ENCODE results near the gene EIF3K. TPM values are rescaled to one million over a fixed set of nuclear protein-coding genes. Genes with fewer than 3 reads are reported as not detected.

EIF3K gene
- total RNA-seq, 1 donor from 2014 or later = 269 TPM

GRCh38 chr19:38665219-38665931 is 46.4 kb downstream of the EIF3K start:
- no peak for DNase-seq (ENCODE audit: low read depth)

- peak; percentile 92 for DNase-seq (ENCODE audit: low read depth)
Measured at GRCh38 chr19:38665950-38666662, 47.1 kb downstream of the EIF3K start.

GRCh38 chr19:38666663-38667511 is 47.9 kb downstream of the EIF3K start:
- DNase-seq (ENCODE audit: low read depth) = peak; percentile 87

DNA sequence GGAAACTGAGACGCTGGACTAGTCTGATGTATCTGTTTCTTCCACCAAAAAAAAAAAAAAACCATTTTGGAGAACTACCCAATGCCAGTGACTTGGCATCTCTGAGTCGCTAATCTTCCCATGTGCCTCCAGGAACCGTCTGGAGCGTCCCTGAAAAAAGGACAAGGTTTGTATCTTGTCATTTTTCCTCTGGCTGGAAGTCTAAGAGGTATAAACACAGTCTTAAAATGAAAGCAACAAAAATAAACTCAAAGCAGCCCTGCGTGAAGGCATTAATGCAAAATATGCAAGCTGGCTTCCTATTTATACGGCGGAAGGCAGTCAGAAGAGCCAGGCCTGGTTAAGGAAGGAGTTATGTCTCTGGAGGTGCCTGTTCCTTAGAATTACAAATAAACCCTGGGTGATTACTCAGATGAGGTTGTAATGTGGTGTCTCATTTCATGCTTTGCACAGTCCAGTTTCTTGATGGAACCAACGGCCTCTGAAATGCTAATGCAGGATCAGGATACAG is 48.7 kb downstream of the EIF3K start:
- DNase-seq (ENCODE audit: low read depth) = peak; percentile 69

- DNase-seq (ENCODE audit: low read depth) = peak; percentile 64
Measured at GRCh38 chr19:38669552-38669951, 50.6 kb downstream of the EIF3K start.

DNA sequence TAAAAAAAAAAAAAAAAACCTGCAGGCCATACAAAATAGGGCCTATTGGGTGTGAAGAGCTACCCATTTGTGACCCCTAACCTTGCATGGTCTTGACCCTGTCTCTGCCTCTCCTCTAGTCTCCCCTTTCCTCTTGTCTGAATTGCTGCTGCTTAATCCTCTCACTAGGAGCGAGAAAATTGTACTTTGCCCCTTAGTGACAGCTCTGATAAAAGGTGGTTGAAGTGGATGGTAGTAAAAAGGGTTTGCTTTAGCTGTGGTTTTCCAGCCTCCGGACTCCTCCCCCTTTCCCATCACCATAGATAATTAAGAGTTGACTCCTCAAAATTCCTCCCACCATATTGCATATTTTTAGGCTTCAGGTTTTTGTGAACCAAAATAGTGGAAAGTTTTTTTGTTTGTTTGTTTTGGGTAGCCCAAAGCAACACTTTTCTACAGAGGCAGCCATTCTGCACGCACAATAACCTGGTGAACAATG is 52.0 kb downstream of the EIF3K start:
- peak; percentile 55 for DNase-seq (ENCODE audit: low read depth)

- DNase-seq (ENCODE audit: low read depth) = no peak
Measured at GRCh38 chr19:38671654-38672053, 52.7 kb downstream of the EIF3K start.

DNA sequence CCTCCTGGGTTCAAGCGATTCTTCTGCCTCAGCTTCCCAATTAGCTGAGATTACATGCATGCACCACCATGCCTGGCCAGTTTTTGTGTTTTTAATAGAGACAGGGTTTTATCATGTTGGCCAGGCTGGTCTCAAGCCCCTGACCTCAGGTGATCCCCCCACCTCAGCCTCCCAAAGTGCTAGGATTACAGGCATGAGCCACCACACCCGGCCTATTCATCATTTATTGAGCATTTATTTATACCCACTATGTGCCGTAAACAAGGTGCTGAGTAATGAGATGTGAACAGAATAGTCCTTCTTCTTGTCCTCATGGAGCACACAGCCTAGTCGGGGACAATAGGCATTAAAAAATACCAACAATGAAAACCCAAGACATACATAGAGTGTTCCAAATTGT is 54.0 kb downstream of the EIF3K start:
- DNase-seq (ENCODE audit: low read depth) = no peak

DNA sequence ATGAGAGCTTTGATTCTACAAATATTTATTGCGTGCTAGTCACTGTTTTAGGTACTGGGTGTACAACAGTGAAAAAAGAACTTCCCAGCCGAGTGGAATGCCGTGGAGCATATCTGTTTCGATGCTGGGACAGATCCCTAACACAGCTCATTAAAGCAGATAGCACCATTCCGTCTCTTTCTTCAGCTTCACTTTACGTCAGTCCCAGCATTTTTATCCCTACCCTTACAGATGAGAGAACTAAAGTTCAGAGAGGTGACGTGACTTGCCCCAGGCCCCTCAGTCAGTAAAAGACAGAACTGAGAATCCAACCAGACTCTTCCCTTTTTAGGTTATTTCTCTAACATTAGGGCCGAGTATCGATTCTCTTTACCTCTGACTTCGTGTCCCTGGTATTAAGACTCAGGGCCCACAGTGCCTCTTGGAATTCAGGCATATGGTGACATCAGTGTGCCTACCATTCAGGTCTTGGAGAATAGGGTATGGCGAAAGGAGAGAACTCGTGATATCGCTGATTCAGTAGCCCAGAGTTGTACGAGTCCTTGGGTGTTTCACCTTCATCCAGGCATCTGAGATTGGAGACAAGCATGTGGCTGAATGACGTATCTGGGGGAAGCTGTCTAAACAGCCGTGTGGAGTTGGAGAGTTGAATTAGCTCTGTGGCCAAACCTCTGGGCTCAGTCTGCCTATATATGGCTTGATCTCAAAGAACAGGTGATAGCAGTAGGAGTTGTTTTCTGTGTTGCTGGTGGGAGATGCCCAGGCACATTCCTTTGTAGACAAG is 55.6 kb downstream of the EIF3K start:
- peak; percentile 94 for DNase-seq (ENCODE audit: low read depth)

DNA sequence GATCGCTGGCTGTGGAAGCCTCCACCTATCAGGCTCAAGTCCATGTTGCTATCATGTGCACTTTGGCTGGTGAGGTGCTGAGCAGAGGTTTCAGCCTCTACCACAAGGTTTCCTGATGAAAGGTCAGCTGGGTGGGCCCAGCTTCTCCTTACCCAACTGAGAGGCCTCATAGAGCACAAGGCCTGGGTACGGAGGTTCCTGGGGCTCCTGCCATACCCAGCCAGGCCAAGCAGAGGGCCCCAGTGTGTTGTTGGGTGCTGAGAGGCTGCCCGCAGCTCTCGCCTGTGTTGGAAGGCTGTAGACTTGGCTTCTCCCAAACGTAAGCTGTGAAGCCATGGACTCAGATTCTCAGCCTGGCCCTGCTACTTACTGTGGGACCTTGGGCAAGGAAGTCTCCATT is 56.6 kb downstream of the EIF3K start:
- no peak for DNase-seq (ENCODE audit: low read depth)

DNA sequence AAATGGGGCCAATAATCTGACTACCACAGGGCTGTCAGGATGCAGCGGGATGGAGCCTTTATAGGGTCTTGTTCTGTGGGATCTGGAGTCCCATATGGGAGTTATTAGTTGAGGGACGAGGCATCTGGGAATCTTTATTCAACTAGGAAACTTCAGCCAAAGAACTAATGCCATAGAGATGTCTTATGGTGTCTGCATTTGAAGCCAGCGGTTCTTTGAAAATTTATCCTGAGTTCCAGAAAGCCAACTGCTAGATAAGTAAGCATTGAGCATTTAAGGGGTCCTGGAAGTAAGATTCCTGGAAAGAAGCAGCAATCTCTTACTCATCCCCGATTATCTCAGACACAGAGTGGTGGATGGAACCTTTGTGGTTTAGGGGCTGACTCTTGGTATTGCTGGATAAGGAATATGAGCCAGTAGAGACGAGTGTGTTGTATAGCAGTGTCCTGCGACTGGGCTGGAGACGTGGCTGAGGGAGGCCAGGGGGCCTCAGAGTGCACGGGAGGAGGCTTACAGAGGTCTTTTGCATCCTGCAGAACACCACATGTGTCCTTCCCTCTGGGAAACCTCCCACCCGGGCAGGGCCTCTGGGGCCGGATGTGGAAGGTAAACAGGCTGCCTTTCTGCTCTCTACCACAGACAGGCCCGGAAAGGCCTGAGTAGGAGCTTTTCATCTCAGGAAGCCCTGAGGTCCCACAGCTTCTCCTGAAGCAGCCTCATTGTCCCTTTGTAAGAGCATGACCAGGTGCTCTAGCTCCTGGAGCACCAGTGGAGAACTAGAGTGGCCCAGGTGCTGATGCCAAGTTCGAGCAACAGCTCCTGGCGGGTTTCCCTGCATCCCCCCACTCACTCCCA is 57.3 kb downstream of the EIF3K start:
- peak; percentile 61 for DNase-seq (ENCODE audit: low read depth)

GRCh38 chr19:38676878-38677646 is 58.1 kb downstream of the EIF3K start:
- DNase-seq (ENCODE audit: low read depth) = no peak

GRCh38 chr19:38678217-38678890 is 59.4 kb downstream of the EIF3K start:
- no peak for DNase-seq (ENCODE audit: low read depth)

- no peak for DNase-seq (ENCODE audit: low read depth)
Measured at GRCh38 chr19:38678891-38679494, 60.0 kb downstream of the EIF3K start.

DNA sequence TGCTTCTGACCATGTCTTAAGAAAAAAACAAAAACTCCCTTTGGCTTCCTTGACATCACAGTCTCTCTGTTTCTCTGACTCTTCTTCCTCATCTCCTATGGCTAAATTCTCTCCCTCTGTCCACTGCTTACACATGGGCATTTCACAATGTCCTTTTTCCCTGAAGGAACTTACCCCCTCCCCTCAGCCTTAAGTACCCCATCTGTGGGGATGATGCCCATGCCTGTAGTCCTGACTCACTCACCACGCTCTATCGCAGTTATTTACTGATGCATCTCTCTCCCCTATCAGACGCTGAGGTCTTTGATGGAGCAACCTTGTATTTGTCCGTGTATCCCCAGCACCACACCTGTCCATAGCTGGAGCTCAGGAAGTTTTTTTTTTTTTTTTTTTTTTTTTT is 60.9 kb downstream of the EIF3K start:
- DNase-seq (ENCODE audit: low read depth) = no peak

- no peak for DNase-seq (ENCODE audit: low read depth)
Measured at GRCh38 chr19:38682195-38682867, 63.3 kb downstream of the EIF3K start.

DNA sequence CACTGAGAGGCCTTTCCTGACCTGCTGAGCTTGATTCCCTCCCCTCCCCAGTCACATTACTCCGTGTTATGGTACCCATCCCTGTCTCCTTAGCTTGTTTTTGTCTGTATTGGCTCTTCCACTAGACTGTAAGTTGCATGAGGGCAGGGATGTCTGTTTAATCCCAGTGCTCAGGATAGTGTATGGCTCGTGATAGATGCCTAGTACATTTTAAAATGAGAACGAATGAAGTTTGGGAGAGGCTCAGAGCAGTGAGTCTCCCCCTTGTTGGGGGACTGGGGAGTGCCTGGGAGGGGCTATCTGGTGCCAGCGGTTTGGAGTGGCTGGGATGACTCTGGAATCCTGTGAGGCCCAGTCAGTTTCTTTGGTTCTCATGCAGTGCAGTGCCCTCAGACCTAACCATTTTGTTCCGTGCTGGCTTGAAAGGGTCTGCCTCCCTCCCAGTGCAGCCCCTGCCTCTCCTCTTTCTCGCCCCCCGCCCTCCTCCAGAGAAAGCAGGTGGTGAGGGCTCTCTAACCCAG is 63.9 kb downstream of the EIF3K start:
- no peak for DNase-seq (ENCODE audit: low read depth)

Measured in myocyte (in vitro differentiated cells).